GM23338 (cell line): ENCODE data around the gene ZFYVE28.
A peak's percentile ranks its signal among the peaks of the same experiment; 100 is the strongest.

ENCODE experiments used
- CREB1 ChIP-seq: fragments of 250-450 bp; sonication (Bioruptor Pico); IDR thresholded peaks from 2 replicates; pipeline ENCODE4 v1.5.0; 2020; ENCODE audit warnings: low read depth, mild to moderate bottlenecking, moderate library complexity
- CTCF ChIP-seq, 2 experiments: fragments of 200-600 bp in 1 of 2; sonication (generic) in 1 of 2; conservative IDR thresholded peaks; 2 replicates each; pipeline versions ENCODE4 v1.5.1 to v1.6.1; 2016 to 2017; ENCODE audit warnings: antibody characterized with exemption in 2 of 2, low read depth in 2 of 2, mild to moderate bottlenecking in 2 of 2, moderate library complexity in 1 of 2
- EZH2 ChIP-seq: fragments of 200-600 bp; sonication (generic); IDR thresholded peaks from one replicate; pipeline ENCODE4 v1.8.0; 2017; ENCODE audit warnings: antibody characterized with exemption, mild to moderate bottlenecking, low read depth; ENCODE audit not compliant: unreplicated experiment
- POLR2AphosphoS5 ChIP-seq: IDR thresholded peaks from 2 replicates; pipeline ENCODE4 v1.6.1; 2016; ENCODE audit warnings: antibody characterized with exemption, low read depth
- REST ChIP-seq: IDR thresholded peaks from one replicate; pipeline ENCODE4 v1.6.1; 2018; ENCODE audit warnings: antibody characterized with exemption; ENCODE audit not compliant: unreplicated experiment

GRCh38 chr4:2241410-2242353, 176.8 kb downstream of the ZFYVE28 start, which contains the start of the genes HAUS3 and POLN:
- TF ChIP-seq CTCF (conservative IDR thresholded peaks at IDR 0.05; ENCODE audit: low read depth in 2 of 2) (no peak), EZH2 (no peak), REST (no peak), POLR2AphosphoS5 (peak; percentile 97), CREB1 (CRISPR knock-in tag) (no peak)
